PC-3 (cell line): ENCODE data around the gene WDFY4.

Source experiments
- EZH2 ChIP-seq: fragments of 300-600 bp; sonication (generic); IDR thresholded peaks from one replicate; pipeline ENCODE4 v1.6.1; 2017; ENCODE audit warnings: antibody characterized with exemption, mild to moderate bottlenecking, low read length; ENCODE audit not compliant: unreplicated experiment
- TF ChIP-seq, protein P1 (sequence below): fragments of 300-600 bp; sonication (generic); conservative IDR thresholded peaks from 2 replicates; pipeline ENCODE4 v1.5.1; 2017; ENCODE audit warnings: antibody characterized with exemption, low read depth, mild to moderate bottlenecking, low read length

DNA sequence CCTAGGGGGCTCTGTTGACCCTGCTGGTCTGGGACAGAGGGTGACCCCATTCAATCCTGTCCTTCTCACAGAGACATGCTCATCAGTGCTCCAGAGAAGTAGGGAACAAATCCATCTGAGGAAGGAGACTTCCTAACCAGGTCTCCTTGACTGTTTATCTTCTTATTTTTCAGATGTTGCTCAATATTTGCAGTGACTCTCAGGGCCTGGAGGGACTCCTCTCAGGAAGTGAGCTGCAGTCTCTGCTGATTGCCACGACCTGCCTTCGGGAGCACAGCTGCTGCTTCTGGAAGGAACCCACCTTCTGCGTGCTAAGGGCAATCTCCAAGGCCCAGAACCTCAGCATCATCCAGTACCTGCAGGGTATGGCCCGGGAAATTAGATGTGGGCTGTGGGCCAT is 41.0 kb downstream of the WDFY4 start:
- TF ChIP-seq, protein P1, sequence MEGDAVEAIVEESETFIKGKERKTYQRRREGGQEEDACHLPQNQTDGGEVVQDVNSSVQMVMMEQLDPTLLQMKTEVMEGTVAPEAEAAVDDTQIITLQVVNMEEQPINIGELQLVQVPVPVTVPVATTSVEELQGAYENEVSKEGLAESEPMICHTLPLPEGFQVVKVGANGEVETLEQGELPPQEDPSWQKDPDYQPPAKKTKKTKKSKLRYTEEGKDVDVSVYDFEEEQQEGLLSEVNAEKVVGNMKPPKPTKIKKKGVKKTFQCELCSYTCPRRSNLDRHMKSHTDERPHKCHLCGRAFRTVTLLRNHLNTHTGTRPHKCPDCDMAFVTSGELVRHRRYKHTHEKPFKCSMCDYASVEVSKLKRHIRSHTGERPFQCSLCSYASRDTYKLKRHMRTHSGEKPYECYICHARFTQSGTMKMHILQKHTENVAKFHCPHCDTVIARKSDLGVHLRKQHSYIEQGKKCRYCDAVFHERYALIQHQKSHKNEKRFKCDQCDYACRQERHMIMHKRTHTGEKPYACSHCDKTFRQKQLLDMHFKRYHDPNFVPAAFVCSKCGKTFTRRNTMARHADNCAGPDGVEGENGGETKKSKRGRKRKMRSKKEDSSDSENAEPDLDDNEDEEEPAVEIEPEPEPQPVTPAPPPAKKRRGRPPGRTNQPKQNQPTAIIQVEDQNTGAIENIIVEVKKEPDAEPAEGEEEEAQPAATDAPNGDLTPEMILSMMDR: no peak
- no peak for TF ChIP-seq EZH2
